ENCODE data around the gene SIX3. TPM values are rescaled to one million over a fixed set of nuclear protein-coding genes. Genes with fewer than 3 reads are reported as not detected.

Gene SIX3
- total RNA-seq, 1 experiment from 2014 or later: 1.4 TPM

DNA sequence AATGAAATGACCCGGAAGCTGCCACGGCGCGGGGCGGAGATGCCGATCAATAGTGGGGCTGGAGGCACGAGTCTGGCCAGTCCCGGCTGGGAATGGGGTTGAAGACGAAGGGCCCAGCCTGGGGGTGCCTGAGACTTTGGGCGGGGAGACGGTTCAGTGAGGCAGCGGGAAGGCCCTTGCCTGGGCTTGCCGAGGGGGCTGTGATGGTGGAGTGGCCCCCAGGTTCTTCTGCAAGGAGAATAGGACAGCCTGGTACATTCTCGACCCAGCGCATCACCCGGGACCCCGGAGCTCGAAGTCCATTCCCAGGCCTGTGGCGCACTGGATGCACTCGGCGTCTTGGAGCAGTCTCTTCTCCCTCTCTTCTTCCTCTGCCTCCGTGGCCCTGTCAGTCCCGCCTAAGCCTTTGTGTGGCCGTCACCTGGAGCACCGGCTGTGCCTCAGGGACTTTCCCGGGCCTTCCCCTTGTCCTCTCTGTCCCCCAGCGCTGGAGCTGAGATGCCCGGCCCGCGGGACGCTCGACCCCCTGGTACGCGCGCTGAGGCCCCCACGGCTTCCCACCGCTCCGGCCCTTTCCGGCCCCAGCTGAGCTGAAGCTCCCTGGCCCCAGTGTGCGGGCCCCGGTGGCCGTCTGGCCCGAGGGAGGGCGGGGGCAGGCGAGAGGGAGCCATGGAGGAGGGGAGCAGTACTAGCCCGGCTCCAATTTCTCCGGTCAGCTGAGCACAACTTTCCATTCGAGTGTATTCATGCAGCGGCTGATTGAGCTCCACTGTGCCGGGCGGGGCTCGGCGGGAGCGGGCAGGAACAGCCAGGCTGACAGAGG is 8.0 kb downstream of the SIX3 start:
- Histone ChIP-seq H3K4me1 (replicated peaks; ENCODE audit: insufficient read depth) (no peaks in the 10 kb centered on the region), H3K27me3 (ENCODE audit: insufficient read depth, low read depth) (no peaks in the 10 kb centered on the region), H3K4me2 (no peak overlapping the region), H3K9me2 (ENCODE audit: insufficient read depth) (no peaks in the 10 kb centered on the region), H2AFZ (no peak overlapping the region), H4K20me1 (ENCODE audit: insufficient read depth) (no peaks in the 10 kb centered on the region), H3F3A (ENCODE audit: insufficient read depth, low read depth) (no peaks in the 10 kb centered on the region; the same call in 1 of the 2 replicates), H3K36me3 (ENCODE audit: low read depth) (no peaks in the 10 kb centered on the region), H3K27ac (no peak overlapping the region), H3K79me2 (ENCODE audit: low read depth) (no peaks in the 10 kb centered on the region), H3K9me3 (ENCODE audit: insufficient read depth, low read depth) (no peaks in the 10 kb centered on the region), H3K4me3 (no peak overlapping the region)
- no TSS peak for BruUV-seq (replicated peaks)
- POLR2A ChIA-PET (ENCODE audit: unreplicated experiment): no interaction called here
- no peak for TF ChIP-seq CTCF (conservative IDR thresholded peaks at IDR 0.05)
- no peak for TF ChIP-seq EZH2 (IDR thresholded peaks at IDR 0.05; ENCODE audit: low read depth)
- no peak for DNase-seq
- intact Hi-C loops (cut with micrococcal nuclease; ENCODE audit: unreplicated experiment): loop anchor here (10.0 kb wide), 3 partner anchors 205 to 1335 kb away; no protein-coding TSS in a partner anchor
- CTCF ChIA-PET: interaction anchor here (0.6 to 1.0 kb wide), 2 partner anchors 401 to 473 kb away, joined by 4 read pairs; no protein-coding TSS in a partner anchor

GRCh38 chr2:44950646-44951045 is 9.1 kb downstream of the SIX3 start:
- H4K20me1 ChIP-seq (ENCODE audit: insufficient read depth): no peaks in the 10 kb centered on the region
- intact Hi-C loops (cut with micrococcal nuclease; ENCODE audit: unreplicated experiment): loop anchor here (10.0 kb wide), 3 partner anchors 206 to 1336 kb away; no protein-coding TSS in a partner anchor
- no peak overlapping the region for H2AFZ ChIP-seq
- BruUV-seq (replicated peaks): no TSS peak
- H3K79me2 ChIP-seq (ENCODE audit: low read depth): no peaks in the 10 kb centered on the region
- H3K4me3 ChIP-seq: no peak overlapping the region
- H3K9me2 ChIP-seq (ENCODE audit: insufficient read depth): no peaks in the 10 kb centered on the region
- no peaks in the 10 kb centered on the region for H3K36me3 ChIP-seq (ENCODE audit: low read depth)
- DNase-seq: no peak
- H3K27me3 ChIP-seq (ENCODE audit: insufficient read depth, low read depth): no peaks in the 10 kb centered on the region
- H3K4me1 ChIP-seq (replicated peaks; ENCODE audit: insufficient read depth): no peaks in the 10 kb centered on the region
- TF ChIP-seq CTCF (conservative IDR thresholded peaks at IDR 0.05) (no peak), EZH2 (IDR thresholded peaks at IDR 0.05; ENCODE audit: low read depth) (no peak)
- H3K27ac ChIP-seq: no peak overlapping the region
- H3K9me3 ChIP-seq (ENCODE audit: insufficient read depth, low read depth): no peaks in the 10 kb centered on the region
- ChIA-PET POLR2A (ENCODE audit: unreplicated experiment) (no interaction called here), CTCF (no interaction called here)
- H3K4me2 ChIP-seq: no peak overlapping the region
- no peaks in the 10 kb centered on the region; the same call in 1 of the 2 replicates for H3F3A ChIP-seq (ENCODE audit: insufficient read depth, low read depth)

GRCh38 chr2:44951124-44951523 is 9.6 kb downstream of the SIX3 start:
- Histone ChIP-seq H3K27me3 (ENCODE audit: insufficient read depth, low read depth) (no peaks in the 10 kb centered on the region), H2AFZ (no peak overlapping the region)
- intact Hi-C loops (cut with micrococcal nuclease; ENCODE audit: unreplicated experiment): loop anchor here (10.0 kb wide), 3 partner anchors 206 to 1336 kb away; no protein-coding TSS in a partner anchor

More at GRCh38 chr2:44951124-44951523, 9.6 kb downstream of the SIX3 start:
- no peaks in the 10 kb centered on the region; the same call in 1 of the 2 replicates for H3K4me1 ChIP-seq (replicated peaks; ENCODE audit: insufficient read depth)
- H3K4me3 ChIP-seq: no peak overlapping the region
- DNase-seq: no peak
- H3F3A ChIP-seq (ENCODE audit: insufficient read depth, low read depth): no peaks in the 10 kb centered on the region; the same call in 1 of the 2 replicates
- ChIA-PET CTCF (interaction anchor here (0.6 kb wide), 2 partner anchors 148 to 204 kb away, joined by 3 read pairs; no protein-coding TSS in a partner anchor), POLR2A (ENCODE audit: unreplicated experiment) (no interaction called here)
- no peaks in the 10 kb centered on the region for H4K20me1 ChIP-seq (ENCODE audit: insufficient read depth)
- BruUV-seq (replicated peaks): no TSS peak
- no peak for TF ChIP-seq CTCF (conservative IDR thresholded peaks at IDR 0.05)
- TF ChIP-seq EZH2 (IDR thresholded peaks at IDR 0.05; ENCODE audit: low read depth): no peak
- H3K9me2 ChIP-seq (ENCODE audit: insufficient read depth): no peaks in the 10 kb centered on the region
- H3K36me3 ChIP-seq (ENCODE audit: low read depth): no peaks in the 10 kb centered on the region
- H3K27ac ChIP-seq: no peak overlapping the region
- H3K9me3 ChIP-seq (ENCODE audit: insufficient read depth, low read depth): no peaks in the 10 kb centered on the region
- H3K4me2 ChIP-seq: no peak overlapping the region
- H3K79me2 ChIP-seq (ENCODE audit: low read depth): no peaks in the 10 kb centered on the region

Data from PC-9 (cell line).